Cardiac fibroblast (primary cell): ENCODE measurements around the gene ZNF501.

ENCODE experiments used
- DNase-seq, 2 donors: peaks; one replicate each; pipeline versions ENCODE4 v3.0.0 to v3.0.0-alpha.2; 2010; ENCODE audit warnings: low read depth in 2 of 2
- H3K4me3 ChIP-seq, 2 donors: replicated peaks in 1 of 2; 1 replicate in 1 of 2; 2 replicates in 1 of 2; pipeline ENCODE4 v1.5.1; 2011; ENCODE audit warnings: low read depth in 2 of 2, low read length in 2 of 2, mild to moderate bottlenecking in 2 of 2, moderate library complexity in 1 of 2
- TF ChIP-seq, protein P1 (sequence below): IDR thresholded peaks from one replicate; pipeline ENCODE4 v1.5.1; 2011; ENCODE audit warnings: low read depth, mild to moderate bottlenecking, low read length, inconsistent platforms

Gene ZNF501

GRCh38 chr3:44721231-44722102 lies 8.0 kb upstream of the ZNF501 start:
- TF ChIP-seq, protein P1, sequence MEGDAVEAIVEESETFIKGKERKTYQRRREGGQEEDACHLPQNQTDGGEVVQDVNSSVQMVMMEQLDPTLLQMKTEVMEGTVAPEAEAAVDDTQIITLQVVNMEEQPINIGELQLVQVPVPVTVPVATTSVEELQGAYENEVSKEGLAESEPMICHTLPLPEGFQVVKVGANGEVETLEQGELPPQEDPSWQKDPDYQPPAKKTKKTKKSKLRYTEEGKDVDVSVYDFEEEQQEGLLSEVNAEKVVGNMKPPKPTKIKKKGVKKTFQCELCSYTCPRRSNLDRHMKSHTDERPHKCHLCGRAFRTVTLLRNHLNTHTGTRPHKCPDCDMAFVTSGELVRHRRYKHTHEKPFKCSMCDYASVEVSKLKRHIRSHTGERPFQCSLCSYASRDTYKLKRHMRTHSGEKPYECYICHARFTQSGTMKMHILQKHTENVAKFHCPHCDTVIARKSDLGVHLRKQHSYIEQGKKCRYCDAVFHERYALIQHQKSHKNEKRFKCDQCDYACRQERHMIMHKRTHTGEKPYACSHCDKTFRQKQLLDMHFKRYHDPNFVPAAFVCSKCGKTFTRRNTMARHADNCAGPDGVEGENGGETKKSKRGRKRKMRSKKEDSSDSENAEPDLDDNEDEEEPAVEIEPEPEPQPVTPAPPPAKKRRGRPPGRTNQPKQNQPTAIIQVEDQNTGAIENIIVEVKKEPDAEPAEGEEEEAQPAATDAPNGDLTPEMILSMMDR, result no peak
- H3K4me3 ChIP-seq, result no peak overlapping the region
- peak; percentile 5 to 33 for DNase-seq

DNA sequence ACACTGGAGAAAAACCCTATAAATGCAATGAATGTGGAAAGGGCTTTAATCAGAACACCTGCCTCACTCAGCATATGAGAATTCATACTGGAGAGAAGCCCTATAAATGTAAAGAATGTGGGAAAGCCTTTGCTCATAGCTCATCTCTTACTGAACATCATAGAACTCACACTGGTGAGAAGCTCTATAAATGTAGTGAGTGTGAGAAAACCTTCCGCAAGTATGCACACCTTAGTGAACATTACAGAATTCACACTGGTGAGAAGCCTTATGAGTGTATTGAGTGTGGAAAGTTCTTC lies 7.4 kb upstream of the ZNF501 start:
- no peak overlapping the region for H3K4me3 ChIP-seq
- TF ChIP-seq, protein P1, result no peak
- no peak for DNase-seq

DNA sequence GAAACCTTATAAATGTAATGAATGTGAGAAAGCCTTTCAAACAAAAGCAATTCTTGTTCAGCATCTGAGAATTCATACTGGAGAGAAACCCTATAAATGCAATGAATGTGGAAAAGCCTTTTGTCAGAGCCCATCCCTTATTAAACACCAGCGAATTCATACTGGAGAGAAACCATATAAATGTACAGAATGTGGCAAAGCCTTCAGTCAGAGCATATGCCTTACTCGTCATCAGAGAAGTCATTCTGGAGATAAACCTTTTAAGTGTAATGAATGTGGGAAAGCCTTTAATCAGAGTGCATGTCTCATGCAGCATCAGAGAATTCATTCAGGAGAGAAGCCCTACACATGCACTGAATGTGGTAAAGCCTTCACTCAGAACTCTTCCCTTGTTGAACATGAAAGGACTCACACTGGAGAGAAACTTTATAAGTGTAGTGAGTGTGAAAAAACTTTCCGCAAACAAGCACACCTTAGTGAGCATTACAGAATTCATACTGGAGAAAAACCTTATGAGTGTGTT lies 5.3 kb downstream of the ZNF501 start:
- peak in 1 of 2 donors; percentile 13 for DNase-seq
- TF ChIP-seq, protein P1, result no peak
- H3K4me3 ChIP-seq, result no peak overlapping the region

DNA sequence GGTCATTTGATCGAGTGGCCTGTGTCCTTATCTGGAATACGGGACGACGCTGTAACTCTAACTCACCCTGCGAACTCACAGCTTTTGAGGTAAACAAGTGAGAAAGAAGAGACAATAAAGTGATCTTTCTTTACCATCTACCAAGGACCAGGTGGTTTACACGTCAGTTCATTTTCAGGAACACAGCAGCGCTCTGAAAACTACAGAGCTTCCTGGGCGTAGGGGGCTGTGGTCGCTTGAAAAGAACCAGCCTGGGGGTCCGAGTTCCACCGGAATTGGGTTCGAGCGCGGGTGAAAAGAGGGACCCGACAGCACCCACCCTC lies 31.6 kb downstream of the ZNF501 start:
- H3K4me3 ChIP-seq, result peak overlapping the region; percentile 87 to 88
- DNase-seq, result peak in 1 of 2 donors; percentile 1
- TF ChIP-seq, protein P1, result no peak

- TF ChIP-seq, protein P1, result no peak
- peak within 1 kb of the TSS; percentile 87 to 88 for H3K4me3 ChIP-seq
- DNase-seq, result peak; percentile 96
Observed at GRCh38 chr3:44761424-44762169, 32.2 kb downstream of the ZNF501 start, which contains the start of the genes KIAA1143 and KIF15. Gene KIAA1143 (minus strand): TSS chr3:44761619. CDS start chr3:44761602, 17 bp downstream. Gene KIF15 (plus strand): TSS chr3:44761794. CDS start chr3:44761866, 72 bp downstream.

DNA sequence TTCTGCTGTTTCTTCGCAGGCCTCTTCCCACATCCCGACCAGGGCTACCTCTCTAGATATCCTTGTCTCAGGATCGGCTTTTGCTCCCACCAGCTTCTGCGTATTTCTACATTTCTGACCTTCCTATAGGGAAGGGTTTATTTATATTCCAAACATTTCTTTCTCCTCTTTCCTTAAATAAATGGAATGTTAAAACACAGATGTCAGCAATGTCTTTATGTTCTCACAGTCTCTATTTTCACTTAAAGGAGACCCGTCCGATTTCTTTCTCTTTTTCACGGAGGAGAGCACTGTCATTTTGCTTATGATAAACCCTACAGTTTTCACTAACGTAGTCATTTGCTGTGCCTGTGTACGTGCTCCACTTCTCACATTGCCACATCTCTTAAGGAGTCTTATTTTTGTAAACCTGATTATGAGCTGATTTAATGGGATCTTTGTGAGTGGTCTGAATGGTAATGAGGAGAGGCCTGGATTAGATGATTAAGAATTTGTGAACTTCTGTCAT lies 32.8 kb downstream of the ZNF501 start:
- peak; percentile 12 to 33 for DNase-seq
- TF ChIP-seq, protein P1, result no peak
- peak overlapping the region; percentile 87 to 88 for H3K4me3 ChIP-seq
